Activated T-helper 17 cell treated with anti-CD3 and anti-CD28 coated beads, Interleukin-2, amount 50 U/mL, for 72 hours (primary cell): Measurements from ENCODE around the gene QSOX1. TPM values are rescaled to one million over a fixed set of nuclear protein-coding genes. Genes with fewer than 3 reads are reported as not detected.

Experiments used
- ATAC-seq: fragments of 150-1000 bp; cut with Tn5 transposase; replicated peaks from 2 replicates; pipeline ENCODE4 v1.10.0; 2021; ENCODE audit warnings: mild to moderate bottlenecking, moderate library complexity
- H3K27ac Mint-ChIP-seq: one replicate; pipeline ENCODE4 v1.8.0; 2022; ENCODE audit warnings: mixed read lengths
- H3K27me3 Mint-ChIP-seq: one replicate; pipeline ENCODE4 v1.8.0; 2022; ENCODE audit warnings: mixed read lengths
- H3K36me3 Mint-ChIP-seq: one replicate; pipeline ENCODE4 v1.8.0; 2022; ENCODE audit warnings: low read depth, mild to moderate bottlenecking, mixed read lengths
- H3K4me1 Mint-ChIP-seq: one replicate; pipeline ENCODE4 v1.8.0; 2022; ENCODE audit warnings: mixed read lengths
- H3K4me3 Mint-ChIP-seq: one replicate; pipeline ENCODE4 v1.8.0; 2022; ENCODE audit warnings: mild to moderate bottlenecking, mixed read lengths
- H3K9me3 Mint-ChIP-seq: one replicate; pipeline ENCODE4 v1.8.0; 2022; ENCODE audit warnings: mixed read lengths
- total RNA-seq, 2 donors: library from RNA; stranded (reverse); gene quantifications; one replicate each; pipeline ENCODE4 v1.2.3, GENCODE V29; 2022

The QSOX1 gene
- total RNA-seq, 2 donors from 2014 or later, result 41.6 to 46.8 TPM

DNA sequence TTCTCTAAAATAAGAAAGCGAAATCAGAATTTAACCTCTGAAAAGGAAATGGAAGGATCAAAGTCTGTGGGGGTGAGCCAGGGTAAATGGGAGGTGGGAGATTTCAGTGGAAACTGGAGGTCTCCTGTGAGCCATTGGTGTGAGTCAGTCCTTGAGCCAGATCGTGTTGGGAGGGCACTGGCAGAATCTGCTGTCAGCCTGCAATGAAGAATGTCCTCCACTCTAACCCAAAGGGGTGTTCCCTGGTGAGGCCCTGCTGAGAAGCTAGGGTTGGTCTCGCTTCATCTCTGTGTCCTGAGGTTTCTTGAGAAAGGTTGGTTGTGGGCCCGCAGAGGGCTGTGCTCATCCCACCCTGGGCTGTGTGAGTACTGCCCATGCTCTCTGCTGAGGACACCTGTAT lies 2.4 kb downstream of the QSOX1 start:
- no peaks in the 10 kb centered on the region for H3K27me3 Mint-ChIP-seq
- ATAC-seq, result no peak
- H3K27ac Mint-ChIP-seq, result no peak overlapping the region
- peaks cover 46% of the 10 kb centered on the region for H3K4me1 Mint-ChIP-seq
- H3K36me3 Mint-ChIP-seq, result peaks cover 14% of the 10 kb centered on the region
- no peaks in the 10 kb centered on the region for H3K9me3 Mint-ChIP-seq
- H3K4me3 Mint-ChIP-seq, result peak overlapping the region; percentile 95

DNA sequence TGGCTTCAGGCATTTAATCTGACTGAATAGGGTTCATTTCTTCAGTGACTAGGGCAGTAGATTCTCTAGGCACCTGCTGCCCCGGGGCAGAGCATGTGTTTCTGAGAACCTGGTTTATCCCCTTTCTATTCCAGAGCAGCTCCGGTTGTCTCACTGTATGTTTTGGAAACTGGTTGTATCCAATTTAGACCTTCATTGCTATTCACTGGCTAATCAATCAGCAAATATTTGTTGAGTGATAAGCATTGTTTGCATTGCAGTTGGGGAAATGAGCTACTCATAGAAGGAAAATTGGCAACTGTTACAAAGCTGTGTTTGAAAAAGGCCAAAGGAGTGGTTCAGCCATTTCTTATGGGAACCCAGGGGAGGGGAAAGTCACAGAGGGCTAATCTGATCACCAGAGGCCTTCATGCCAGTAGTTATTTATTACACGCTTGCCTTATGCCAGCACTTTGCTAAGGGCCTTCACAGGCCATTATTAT lies 2.9 kb downstream of the QSOX1 start:
- ATAC-seq, result no peak
- Mint-ChIP-seq H3K27me3 (no peaks in the 10 kb centered on the region), H3K36me3 (peaks cover 14% of the 10 kb centered on the region), H3K4me1 (peaks cover 46% of the 10 kb centered on the region), H3K27ac (no peak overlapping the region), H3K9me3 (no peaks in the 10 kb centered on the region), H3K4me3 (no peak overlapping the region)

DNA sequence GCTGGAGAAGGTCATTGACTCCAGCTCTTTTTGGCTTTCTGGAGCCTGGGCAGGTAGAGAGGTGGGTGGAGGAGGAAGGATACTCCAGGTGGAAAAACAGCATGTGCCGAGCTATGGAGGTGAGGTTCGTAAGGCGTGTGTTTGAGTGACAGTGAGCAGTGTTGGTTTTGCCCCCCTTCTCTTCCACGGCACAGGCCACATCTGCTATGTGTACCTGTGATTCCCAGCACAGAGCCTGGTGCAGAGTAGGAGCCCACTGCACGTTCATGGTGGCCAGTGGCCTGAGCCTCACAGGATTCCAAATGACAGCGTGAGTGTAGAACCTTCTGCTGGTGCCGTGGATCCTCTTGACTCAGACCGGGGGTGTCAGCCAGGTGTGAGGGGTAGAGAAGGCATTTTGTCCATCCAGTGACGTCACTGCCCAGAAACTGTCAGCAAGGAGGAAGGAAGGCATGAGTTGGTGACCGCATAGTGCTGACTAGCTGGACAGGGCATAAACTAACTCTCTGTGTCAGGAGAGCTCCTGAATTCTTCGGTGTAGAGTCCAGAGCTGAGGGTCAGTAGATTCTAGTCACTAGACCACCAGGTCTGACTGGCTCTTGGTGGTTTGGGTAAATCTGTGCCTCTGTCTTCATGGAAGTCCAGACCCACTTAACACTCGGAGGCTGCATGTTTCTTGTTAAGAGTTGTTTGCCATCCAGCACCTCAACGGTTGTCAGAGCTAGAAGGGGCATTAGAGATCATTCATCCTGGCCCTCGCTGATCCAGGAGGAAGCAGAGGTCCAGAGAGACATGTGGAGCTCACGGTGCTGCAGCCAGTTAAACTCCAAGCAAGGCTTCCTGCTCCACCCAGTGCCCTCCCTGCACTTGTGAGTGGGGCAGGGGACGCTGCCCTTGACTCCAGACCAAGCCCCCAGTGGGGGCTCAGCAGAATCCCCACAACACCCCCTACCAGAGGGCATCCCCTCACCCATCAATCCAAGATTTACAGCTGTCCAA lies 3.8 kb downstream of the QSOX1 start:
- H3K27ac Mint-ChIP-seq, result no peak overlapping the region
- peaks cover 14% of the 10 kb centered on the region for H3K36me3 Mint-ChIP-seq
- H3K9me3 Mint-ChIP-seq, result no peaks in the 10 kb centered on the region
- H3K4me1 Mint-ChIP-seq, result peaks cover 46% of the 10 kb centered on the region
- H3K27me3 Mint-ChIP-seq, result no peaks in the 10 kb centered on the region
- H3K4me3 Mint-ChIP-seq, result no peak overlapping the region
- no peak for ATAC-seq

DNA sequence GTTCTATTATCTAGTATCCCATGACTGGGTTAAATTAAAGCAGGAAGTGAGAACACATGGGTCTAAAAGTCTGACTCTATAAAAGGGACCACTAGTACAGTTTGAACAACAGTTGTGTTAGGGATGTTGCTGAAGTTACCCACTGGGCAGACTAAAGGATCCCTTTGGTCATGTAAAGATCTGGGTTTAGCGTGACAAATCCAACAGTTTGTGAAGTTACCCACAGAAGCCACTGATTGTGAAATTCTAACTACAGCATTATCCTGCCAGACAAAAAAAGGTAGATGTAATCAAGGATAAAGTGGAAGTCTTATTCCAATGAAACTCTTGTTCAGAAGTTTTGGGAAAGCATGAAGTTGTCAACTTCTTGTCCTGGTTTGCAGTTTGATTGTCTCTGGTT lies 5.7 kb downstream of the QSOX1 start:
- Mint-ChIP-seq H3K27ac (no peak overlapping the region), H3K27me3 (no peaks in the 10 kb centered on the region), H3K9me3 (no peaks in the 10 kb centered on the region), H3K4me3 (no peak overlapping the region), H3K4me1 (peaks cover 47% of the 10 kb centered on the region), H3K36me3 (peaks cover 12% of the 10 kb centered on the region)
- ATAC-seq, result no peak

DNA sequence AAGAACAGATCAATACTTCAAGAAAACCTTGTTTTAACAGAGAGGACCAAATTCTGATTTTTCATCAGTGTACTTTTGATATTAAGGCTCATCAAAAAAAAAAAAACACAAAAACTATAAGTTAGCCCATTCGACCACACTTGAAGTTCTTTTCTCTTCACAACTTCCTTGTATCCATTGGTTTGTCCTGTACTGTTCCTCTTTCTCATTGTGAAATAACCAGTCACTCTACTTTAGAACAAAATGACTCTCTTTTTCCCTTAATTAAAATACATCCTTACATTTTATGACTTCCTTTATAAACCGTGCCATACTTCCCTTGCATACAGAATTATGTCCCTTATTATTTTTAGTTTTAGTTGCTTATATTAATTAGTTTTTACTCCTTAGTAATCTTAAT lies 8.4 kb downstream of the QSOX1 start:
- Mint-ChIP-seq H3K4me1 (peaks cover 31% of the 10 kb centered on the region), H3K27me3 (no peaks in the 10 kb centered on the region), H3K4me3 (no peak overlapping the region), H3K27ac (no peak overlapping the region), H3K36me3 (peaks cover 4% of the 10 kb centered on the region), H3K9me3 (no peaks in the 10 kb centered on the region)
- no peak for ATAC-seq

DNA sequence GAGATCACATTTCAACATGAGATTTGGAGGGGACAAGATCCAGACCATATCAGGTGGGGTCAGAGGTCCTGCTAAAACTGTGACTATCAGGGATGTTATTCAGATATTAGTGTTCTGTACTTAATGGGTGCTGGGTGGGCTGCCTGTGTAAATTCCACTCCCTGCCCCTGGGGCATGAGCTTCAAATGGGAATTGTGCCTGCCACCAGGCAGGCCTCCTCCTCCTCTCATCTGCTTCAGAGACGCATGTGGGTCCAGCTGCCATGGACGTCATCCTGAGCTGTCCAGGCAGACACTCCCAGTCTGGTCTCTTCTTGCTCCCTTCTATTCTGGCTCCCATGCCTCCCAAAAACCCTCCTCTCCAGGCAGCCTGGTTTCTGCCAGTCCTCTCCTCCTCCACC lies 10.4 kb downstream of the QSOX1 start:
- Mint-ChIP-seq H3K4me1 (peaks cover 16% of the 10 kb centered on the region), H3K9me3 (no peaks in the 10 kb centered on the region), H3K27me3 (no peaks in the 10 kb centered on the region), H3K4me3 (no peak overlapping the region), H3K27ac (peak overlapping the region; percentile 59), H3K36me3 (no peaks in the 10 kb centered on the region)
- ATAC-seq, result no peak

DNA sequence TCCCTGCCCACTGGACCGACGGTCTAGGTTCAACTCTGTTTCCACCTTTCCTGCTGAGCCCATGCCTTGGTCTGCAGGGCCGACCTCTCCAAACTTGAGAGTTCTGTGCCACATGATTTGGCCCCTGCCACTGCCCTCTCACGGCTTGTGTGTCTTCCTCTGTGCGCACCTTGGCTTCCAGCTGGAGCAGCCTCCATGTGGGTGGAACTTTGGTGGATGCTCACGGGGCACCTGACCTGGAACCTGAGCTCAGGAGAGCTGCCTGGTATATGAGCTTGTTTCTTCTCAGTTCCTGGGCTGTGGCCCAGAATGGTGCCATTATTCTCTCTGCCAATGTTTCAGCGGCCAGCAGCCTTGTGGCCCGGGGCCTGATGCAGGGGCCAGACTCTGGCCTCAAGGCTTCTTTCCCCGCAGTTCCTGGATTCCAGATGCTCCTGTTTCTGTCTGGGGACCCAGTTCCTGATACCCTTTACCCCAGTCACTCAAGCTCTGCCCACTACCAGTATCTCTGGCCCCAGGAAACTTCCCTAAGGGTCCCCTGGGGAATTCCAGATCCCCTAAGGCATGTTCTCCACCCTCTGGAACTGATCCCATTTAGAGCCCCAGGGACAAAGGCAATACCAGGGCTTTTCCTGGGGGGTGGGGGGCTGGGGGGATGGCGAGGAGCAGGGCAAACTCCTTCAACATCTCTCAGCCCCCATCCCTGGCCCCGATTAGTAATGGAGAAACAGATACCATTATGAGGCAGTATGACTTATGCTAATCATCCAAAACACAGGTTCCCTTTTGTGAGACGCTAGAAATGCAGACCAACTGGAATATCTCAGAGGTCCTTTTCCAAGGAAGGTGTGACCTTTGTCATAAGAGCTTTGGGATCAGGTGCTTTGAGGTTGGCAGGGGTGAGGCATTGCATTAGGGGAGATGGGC lies 11.1 kb downstream of the QSOX1 start:
- ATAC-seq, result no peak
- H3K4me1 Mint-ChIP-seq, result peaks cover 9% of the 10 kb centered on the region
- H3K4me3 Mint-ChIP-seq, result no peak overlapping the region
- no peaks in the 10 kb centered on the region for H3K9me3 Mint-ChIP-seq
- peak overlapping the region; percentile 59 for H3K27ac Mint-ChIP-seq
- H3K36me3 Mint-ChIP-seq, result no peaks in the 10 kb centered on the region
- H3K27me3 Mint-ChIP-seq, result no peaks in the 10 kb centered on the region

DNA sequence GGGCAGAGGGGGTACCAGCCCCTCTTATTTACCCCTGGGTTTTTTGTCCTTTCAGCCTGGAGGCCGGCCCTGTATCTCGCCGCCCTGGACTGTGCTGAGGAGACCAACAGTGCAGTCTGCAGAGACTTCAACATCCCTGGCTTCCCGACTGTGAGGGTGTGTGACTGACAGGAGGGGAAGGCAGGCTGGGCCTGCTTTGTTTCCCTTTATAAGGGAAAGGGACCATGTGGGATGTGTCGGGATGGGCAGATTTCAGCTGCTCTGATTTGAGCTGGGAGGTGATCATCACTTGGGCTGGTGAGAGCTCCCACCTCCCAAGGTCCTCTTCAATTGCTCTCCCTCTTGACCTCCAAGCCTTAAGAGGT lies 11.7 kb downstream of the QSOX1 start:
- ATAC-seq, result no peak
- H3K4me3 Mint-ChIP-seq, result no peak overlapping the region
- no peaks in the 10 kb centered on the region for H3K27me3 Mint-ChIP-seq
- no peaks in the 10 kb centered on the region for H3K36me3 Mint-ChIP-seq
- H3K27ac Mint-ChIP-seq, result no peak overlapping the region
- no peaks in the 10 kb centered on the region for H3K9me3 Mint-ChIP-seq
- peaks cover 9% of the 10 kb centered on the region for H3K4me1 Mint-ChIP-seq

DNA sequence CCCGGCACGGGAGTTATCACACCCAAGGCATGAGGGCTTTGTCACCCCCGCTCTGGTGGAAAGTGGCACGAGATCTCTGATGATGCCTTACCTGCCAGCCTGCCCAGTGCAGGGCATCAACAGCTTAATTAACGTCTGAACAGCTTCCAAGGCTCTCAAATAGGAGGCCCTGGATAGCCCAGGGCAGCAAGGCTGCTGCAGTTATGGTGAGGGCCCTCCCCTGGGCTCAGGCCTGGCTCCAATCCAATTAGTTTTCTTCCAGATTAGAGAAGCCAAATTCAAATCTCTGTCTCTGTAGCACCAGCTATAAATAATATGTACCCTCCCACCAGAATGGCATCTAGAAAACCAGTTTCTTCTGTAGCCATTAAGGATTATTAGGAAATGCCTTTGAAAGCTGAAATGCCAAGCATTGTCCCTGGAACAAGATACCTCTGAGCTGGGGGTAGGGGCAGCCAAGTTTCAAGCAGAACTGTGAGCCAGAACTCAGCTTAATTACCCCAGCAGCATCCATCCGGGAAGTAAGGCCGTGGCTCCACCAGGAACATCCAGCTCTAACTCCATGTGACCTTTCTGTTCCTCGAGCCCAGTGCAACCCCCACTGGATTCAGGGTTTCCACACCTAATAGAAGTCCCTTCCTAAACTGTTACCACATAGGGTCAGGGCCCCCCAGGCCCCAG lies 12.5 kb downstream of the QSOX1 start:
- no peak for ATAC-seq
- no peaks in the 10 kb centered on the region for H3K36me3 Mint-ChIP-seq
- H3K4me3 Mint-ChIP-seq, result no peak overlapping the region
- no peaks in the 10 kb centered on the region for H3K9me3 Mint-ChIP-seq
- H3K27me3 Mint-ChIP-seq, result no peaks in the 10 kb centered on the region
- no peak overlapping the region for H3K27ac Mint-ChIP-seq
- peaks cover 9% of the 10 kb centered on the region for H3K4me1 Mint-ChIP-seq

DNA sequence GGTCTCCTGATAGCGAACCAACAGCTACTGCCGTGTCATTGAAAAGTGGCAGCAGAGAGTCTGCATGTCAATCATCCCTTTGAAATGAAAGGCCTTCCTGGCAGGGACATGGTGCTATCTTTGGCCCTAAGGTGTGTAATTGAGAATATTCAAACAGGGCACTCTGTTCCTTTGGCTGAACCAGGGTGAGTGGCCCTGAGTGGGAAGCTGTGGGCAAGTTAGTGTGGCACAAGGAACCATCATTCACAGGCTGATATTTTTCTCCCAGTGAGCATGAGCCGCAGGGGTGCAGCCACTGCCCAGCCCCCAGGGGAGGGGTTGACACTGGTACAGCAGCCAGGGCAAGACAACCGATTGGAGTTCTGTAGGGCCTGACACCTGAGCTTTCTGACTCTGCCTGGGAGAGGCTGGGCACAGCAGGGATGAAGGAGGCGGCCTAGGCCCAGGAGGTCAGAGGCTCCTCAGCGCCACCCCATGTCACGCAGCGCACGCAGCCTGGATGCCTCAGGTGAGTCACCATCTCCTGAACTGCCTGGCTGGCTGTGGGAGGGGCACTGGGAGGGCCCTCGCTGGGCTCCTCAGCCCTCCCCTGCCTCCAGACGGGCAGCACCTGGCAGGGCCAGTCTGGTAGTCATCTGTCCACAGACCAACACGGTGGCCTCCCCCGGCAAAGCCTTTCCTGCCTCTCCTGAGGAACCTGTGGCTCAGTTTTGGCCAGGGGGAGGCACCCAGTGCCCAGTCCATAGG lies 13.2 kb downstream of the QSOX1 start:
- Mint-ChIP-seq H3K4me1 (peaks cover 9% of the 10 kb centered on the region), H3K36me3 (no peaks in the 10 kb centered on the region), H3K27me3 (no peaks in the 10 kb centered on the region), H3K27ac (no peak overlapping the region), H3K4me3 (no peak overlapping the region), H3K9me3 (no peaks in the 10 kb centered on the region)
- ATAC-seq, result peak; percentile 40

DNA sequence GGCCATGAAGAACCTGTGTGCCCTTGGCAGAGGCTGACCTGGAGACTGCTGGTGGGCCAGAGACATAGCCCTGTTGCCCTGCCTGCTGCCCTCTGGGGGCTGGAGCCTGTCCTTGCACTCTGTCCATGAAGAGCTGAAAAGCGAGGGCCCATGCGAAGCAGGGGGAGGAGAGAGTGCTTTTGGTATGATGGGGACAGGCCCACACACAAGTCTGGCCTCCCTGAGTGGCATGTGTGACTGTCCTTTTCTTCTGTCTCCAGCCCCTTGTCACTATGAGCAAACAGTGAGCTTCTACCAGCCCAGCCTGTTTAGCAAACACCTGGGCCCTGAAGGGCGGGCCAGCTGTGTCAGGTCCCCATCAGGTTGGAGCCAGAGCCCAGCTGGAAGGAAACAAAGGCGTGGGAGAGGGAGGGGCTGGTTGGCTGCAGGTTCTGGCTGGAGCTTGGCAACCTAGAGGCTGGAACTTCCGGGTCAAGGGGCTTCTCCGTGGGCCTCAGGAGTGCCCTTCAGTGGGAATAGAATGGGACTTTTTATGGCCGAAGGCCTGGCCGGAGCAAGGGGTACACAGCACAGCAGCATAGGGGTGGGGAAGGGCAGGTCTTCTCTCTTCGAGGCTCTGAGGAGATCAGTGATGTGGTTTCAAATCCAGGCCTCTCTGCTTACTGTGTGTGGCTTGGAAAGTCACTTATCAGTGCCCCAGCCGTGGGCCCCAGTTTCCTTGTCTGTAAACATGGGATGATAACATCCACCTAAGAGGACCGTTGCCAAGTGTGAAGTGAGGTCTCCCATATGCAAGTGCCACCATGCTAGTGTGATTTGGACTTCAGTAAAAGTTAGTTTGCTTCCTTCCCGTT lies 14.3 kb downstream of the QSOX1 start:
- no peaks in the 10 kb centered on the region for H3K9me3 Mint-ChIP-seq
- H3K27ac Mint-ChIP-seq, result no peak overlapping the region
- peak; percentile 78 for ATAC-seq
- H3K4me1 Mint-ChIP-seq, result peaks cover 6% of the 10 kb centered on the region
- no peaks in the 10 kb centered on the region for H3K36me3 Mint-ChIP-seq
- no peaks in the 10 kb centered on the region for H3K27me3 Mint-ChIP-seq
- H3K4me3 Mint-ChIP-seq, result no peak overlapping the region

DNA sequence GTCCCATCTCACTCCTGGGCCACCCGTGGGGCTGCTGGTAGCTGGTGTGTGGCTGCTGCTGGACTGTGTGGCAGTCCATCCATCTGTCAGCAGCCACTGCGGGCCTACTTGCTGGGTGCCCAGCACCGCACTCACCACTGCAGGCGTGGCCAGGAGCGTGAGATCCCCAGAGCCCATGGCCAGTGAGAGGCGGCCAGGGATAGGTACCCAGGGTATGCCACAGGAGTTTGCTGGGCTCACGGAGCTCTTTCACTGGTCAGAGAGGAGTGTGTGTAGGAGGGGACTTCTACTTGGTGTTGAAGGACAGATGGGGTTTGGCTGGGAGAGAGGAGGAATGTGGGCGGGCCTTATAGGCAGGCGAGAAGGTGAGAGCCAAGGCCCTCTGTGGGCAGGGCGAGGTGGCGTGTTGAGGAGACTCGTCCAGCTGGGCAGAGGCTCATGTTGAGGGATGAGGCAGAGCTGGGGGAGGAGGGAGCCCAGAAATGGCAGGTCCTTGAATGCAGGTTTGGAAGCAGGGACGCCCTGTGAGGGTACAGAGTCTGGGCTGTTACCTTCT lies 15.0 kb downstream of the QSOX1 start:
- H3K36me3 Mint-ChIP-seq, result no peaks in the 10 kb centered on the region
- no peaks in the 10 kb centered on the region for H3K27me3 Mint-ChIP-seq
- ATAC-seq, result no peak
- no peaks in the 10 kb centered on the region for H3K9me3 Mint-ChIP-seq
- H3K4me3 Mint-ChIP-seq, result no peak overlapping the region
- H3K27ac Mint-ChIP-seq, result no peak overlapping the region
- peaks cover 6% of the 10 kb centered on the region for H3K4me1 Mint-ChIP-seq
